Measurements from ENCODE around the gene FGR.

- TF ChIP-seq CTCF (IDR thresholded peaks at IDR 0.05; ENCODE audit: low read depth, low read length, poor library complexity, severe bottlenecking) (no peak), EZH2phosphoT487 (IDR thresholded peaks at IDR 0.05; ENCODE audit: borderline replicate concordance, low read length) (no peak)
Observed at GRCh38 chr1:27592232-27592930, 42.6 kb downstream of the FGR start.

Measured in DOHH2 (cell line).